ENCODE results near the gene ST3GAL4.
"Not testable (repeated sequence)": the region's sequence is repeated elsewhere in the genome, so short reads cannot be mapped to it uniquely, and the experiment has no call there.

ST3GAL4 gene

GRCh38 chr11:126366064-126366822 is 10.8 kb downstream of the ST3GAL4 start:
- no peak overlapping the region for H3K4me3 ChIP-seq (ENCODE audit: low read depth, low read length)
- DNase-seq (ENCODE audit: low read depth) = no peak
- TF ChIP-seq CTCF (IDR thresholded peaks at IDR 0.05; ENCODE audit: control insufficient read depth, extremely low read depth, insufficient read depth) = no peak

GRCh38 chr11:126366823-126367654 is 11.6 kb downstream of the ST3GAL4 start:
- 0 out of 2 replicates have a peak, but pooled peaks have one; percentile 10 for TF ChIP-seq CTCF (IDR thresholded peaks at IDR 0.05; ENCODE audit: control insufficient read depth, extremely low read depth, insufficient read depth)
- H3K4me3 ChIP-seq (ENCODE audit: low read depth, low read length); DNase-seq (ENCODE audit: low read depth): not testable (repeated sequence)

GRCh38 chr11:126367806-126368205 is 12.3 kb downstream of the ST3GAL4 start:
- DNase-seq (ENCODE audit: low read depth); H3K4me3 ChIP-seq (ENCODE audit: low read depth, low read length): not testable (repeated sequence)

GRCh38 chr11:126368336-126369119 is 13.0 kb downstream of the ST3GAL4 start:
- TF ChIP-seq CTCF (IDR thresholded peaks at IDR 0.05; ENCODE audit: control insufficient read depth, extremely low read depth, insufficient read depth) = peak; percentile 7; the same call in 1 of the 2 replicates
- H3K4me3 ChIP-seq (ENCODE audit: low read depth, low read length); DNase-seq (ENCODE audit: low read depth): not testable (repeated sequence)

- TF ChIP-seq CTCF (IDR thresholded peaks at IDR 0.05; ENCODE audit: control insufficient read depth, extremely low read depth, insufficient read depth) = no peak
- H3K4me3 ChIP-seq (ENCODE audit: low read depth, low read length) = no peak overlapping the region
- DNase-seq (ENCODE audit: low read depth) = no peak
Observed at GRCh38 chr11:126370016-126370415, 14.5 kb downstream of the ST3GAL4 start.

GRCh38 chr11:126371595-126371994 is 16.1 kb downstream of the ST3GAL4 start:
- DNase-seq (ENCODE audit: low read depth) = no peak
- no peak for TF ChIP-seq CTCF (IDR thresholded peaks at IDR 0.05; ENCODE audit: control insufficient read depth, extremely low read depth, insufficient read depth)
- H3K4me3 ChIP-seq (ENCODE audit: low read depth, low read length) = no peak overlapping the region

- not testable (repeated sequence) for DNase-seq (ENCODE audit: low read depth)
Observed at GRCh38 chr11:126373389-126374066, 18.0 kb downstream of the ST3GAL4 start.

GRCh38 chr11:126374562-126375300 is 19.2 kb downstream of the ST3GAL4 start:
- not testable (repeated sequence) for DNase-seq (ENCODE audit: low read depth); H3K4me3 ChIP-seq (ENCODE audit: low read depth, low read length)

More at GRCh38 chr11:126373389-126374066, 18.0 kb downstream of the ST3GAL4 start:
- H3K4me3 ChIP-seq (ENCODE audit: low read depth, low read length) = not testable (repeated sequence)
